IMR-90 (cell line): ENCODE data around the gene MFN2. TPM values are rescaled to one million over a fixed set of nuclear protein-coding genes. Genes with fewer than 3 reads are reported as not detected.
"Not testable (repeated sequence)": the region's sequence is repeated elsewhere in the genome, so short reads cannot be mapped to it uniquely, and the experiment has no call there.

Source experiments
- ATAC-seq: fragments of 200-7000 bp; cut with Tn5 transposase; 2 replicates; pipeline ENCODE4 v1.9.1; 2020; ENCODE audit warnings: low read depth, mild to moderate bottlenecking, moderate library complexity
- BruUV-seq: library from RNA; stranded (reverse); fragments of 400-500 nt; replicated peaks from 2 replicates; lab custom pipeline; 2021; lab: Mats Ljungman, UMichigan
- CTCF ChIA-PET: fragments of 300-600 bp; formaldehyde crosslinking; extraction: SDS; loops from one replicate; lab custom pipeline; 2021; ENCODE audit warnings: antibody characterized with exemption; lab: Yijun Ruan, JAX
- POLR2A ChIA-PET: fragments of 300-600 bp; sonication (Branson Sonifier 250); formaldehyde crosslinking; loops from one replicate; lab custom pipeline; 2022; ENCODE audit warnings: antibody characterized with exemption; ENCODE audit not compliant: unreplicated experiment; lab: Charles Lee
- DNase-seq: peaks from one replicate; pipeline ENCODE4 v3.0.0; 2013
- H2AFZ ChIP-seq: replicated peaks from 2 replicates; pipeline ENCODE3; 2013; ENCODE audit warnings: low read length, mild to moderate bottlenecking; ENCODE audit not compliant: poor library complexity
- H2AK5ac ChIP-seq: 2 replicates; pipeline ENCODE4 v1.6.1; 2013; ENCODE audit warnings: low read depth, low read length, inconsistent platforms
- H2AK9ac ChIP-seq: replicated peaks from 2 replicates; pipeline ENCODE3; 2013; ENCODE audit warnings: mild to moderate bottlenecking, low read depth, low read length, moderate library complexity; ENCODE audit not compliant: poor library complexity
- H2BK120ac ChIP-seq: 2 replicates; pipeline ENCODE4 v1.6.1; 2013; ENCODE audit warnings: low read depth, low read length, inconsistent platforms
- H2BK15ac ChIP-seq: 3 replicates; pipeline ENCODE4 v1.6.1; 2013; ENCODE audit warnings: low read depth, low read length, inconsistent platforms
- H2BK20ac ChIP-seq: 2 replicates; pipeline ENCODE4 v1.6.1; 2013; ENCODE audit warnings: low read depth, mild to moderate bottlenecking, inconsistent platforms, low read length, moderate library complexity
- H2BK5ac ChIP-seq: 2 replicates; pipeline ENCODE4 v1.6.1; 2013; ENCODE audit warnings: mild to moderate bottlenecking, low read depth, low read length, inconsistent platforms; ENCODE audit not compliant: poor library complexity, severe bottlenecking
- H3K14ac ChIP-seq: replicated peaks from 2 replicates; pipeline ENCODE4 v1.6.1; 2013; ENCODE audit warnings: low read depth, low read length, inconsistent platforms
- H3K18ac ChIP-seq: 2 replicates; pipeline ENCODE4 v1.6.1; 2013; ENCODE audit warnings: low read depth, low read length, control low read depth
- H3K23ac ChIP-seq: 2 replicates; pipeline ENCODE4 v1.6.1; 2013; ENCODE audit warnings: low read depth, low read length, inconsistent platforms
- H3K27ac ChIP-seq: 2 replicates; pipeline ENCODE4 v1.5.1; 2013; ENCODE audit warnings: mild to moderate bottlenecking, control low read depth, low read length; ENCODE audit not compliant: insufficient read depth
- H3K27me3 ChIP-seq: 2 replicates; pipeline ENCODE4 v1.6.1; 2013; ENCODE audit warnings: low read length; ENCODE audit not compliant: control insufficient read depth, insufficient read depth
- H3K36me3 ChIP-seq: 2 replicates; pipeline ENCODE4 v1.6.1; 2013; ENCODE audit warnings: low read length, mixed read lengths; ENCODE audit not compliant: control insufficient read depth, insufficient read depth
- H3K4ac ChIP-seq: 2 replicates; pipeline ENCODE4 v1.6.1; 2013; ENCODE audit warnings: low read depth, low read length, inconsistent platforms
- H3K4me1 ChIP-seq: 2 replicates; pipeline ENCODE4 v1.6.1; 2013; ENCODE audit warnings: low read length, mixed read lengths; ENCODE audit not compliant: control insufficient read depth, insufficient read depth
- H3K4me2 ChIP-seq: 2 replicates; pipeline ENCODE4 v1.6.1; 2013; ENCODE audit warnings: low read depth, mild to moderate bottlenecking, control low read depth, low read length, moderate library complexity
- H3K4me3 ChIP-seq: 2 replicates; pipeline ENCODE4 v1.5.1; 2013; ENCODE audit warnings: low read depth, mild to moderate bottlenecking, control low read depth, low read length, moderate library complexity; ENCODE audit not compliant: insufficient read depth
- H3K56ac ChIP-seq: 2 replicates; pipeline ENCODE4 v1.6.1; 2013; ENCODE audit warnings: low read length, inconsistent platforms; ENCODE audit not compliant: insufficient read depth; ENCODE audit errors: extremely low read depth
- H3K79me1 ChIP-seq, 2 experiments: 2 replicates each; pipeline ENCODE4 v1.6.1; 2013; ENCODE audit warnings: low read length in 2 of 2, inconsistent platforms in 1 of 2, low read depth in 1 of 2
- H3K9ac ChIP-seq: 2 replicates; pipeline ENCODE4 v1.6.1; 2013; ENCODE audit warnings: low read depth, low read length, control low read depth
- H3K9me1 ChIP-seq: 2 replicates; pipeline ENCODE4 v1.6.1; 2013; ENCODE audit warnings: low read length, inconsistent platforms; ENCODE audit not compliant: insufficient read depth
- H3K9me3 ChIP-seq: 2 replicates; pipeline ENCODE4 v1.6.1; 2013; ENCODE audit warnings: low read length; ENCODE audit not compliant: control insufficient read depth, insufficient read depth
- H4K20me1 ChIP-seq: 2 replicates; pipeline ENCODE4 v1.6.1; 2013; ENCODE audit warnings: low read length, inconsistent platforms; ENCODE audit not compliant: insufficient read depth
- H4K5ac ChIP-seq: 2 replicates; pipeline ENCODE4 v1.6.1; 2013; ENCODE audit warnings: mild to moderate bottlenecking, low read depth, low read length, control low read depth
- H4K8ac ChIP-seq, 2 experiments: 2 replicates each; pipeline ENCODE4 v1.6.1; 2013; ENCODE audit warnings: low read depth in 2 of 2, low read length in 2 of 2, control low read depth in 1 of 2, inconsistent platforms in 1 of 2
- H4K91ac ChIP-seq: 2 replicates; pipeline ENCODE4 v1.6.1; 2013; ENCODE audit warnings: low read depth, low read length, inconsistent platforms; ENCODE audit not compliant: insufficient read depth
- WGBS, 2 experiments: methylation state at CpG; one replicate each; pipeline versions ENCODE4 v1.1.5 to v1.1.7; 2013; ENCODE audit warnings: missing lambda C conversion rate in 2 of 2; ENCODE audit not compliant: insufficient read length in 1 of 2; ENCODE audit errors: extremely low coverage in 2 of 2; 5-methylcytosine and 5-hydroxymethylcytosine counted together
- dilution Hi-C: fragments of 300-500 bp; cut with HindIII; formaldehyde crosslinking; loops from one replicate; pipeline ENCODE4 v1.14.3; 2018; ENCODE audit warnings: low sequenced_read_pairs; ENCODE audit not compliant: unreplicated experiment
- in situ Hi-C: fragments of 300-500 bp; cut with MboI; formaldehyde crosslinking; loops from 3 replicates; pipeline ENCODE4 v1.14.3; 2019; ENCODE audit warnings: low sequenced_read_pairs, inconsistent platforms, mixed read lengths
- intact Hi-C: fragments of 100-400 bp; cut with micrococcal nuclease; formaldehyde crosslinking; loops from 2 replicates; pipeline ENCODE4 v1.10.0; 2022
- polyA plus RNA-seq, 3 experiments: library from polyadenylated mRNA; depleted of rRNA; stranded (reverse); fragments of >200 nt; gene quantifications; 2 replicates each; pipeline ENCODE4 v1.2.3, GENCODE V29; 2012; ENCODE audit warnings: low replicate concordance in 1 of 3
- total RNA-seq: library from RNA; depleted of rRNA; stranded (reverse); fragments of >200 nt; gene quantifications from 2 replicates; pipeline ENCODE4 v1.2.3, GENCODE V29; 2012

The MFN2 gene
- total and polyA plus RNA-seq, 2 of the 4 experiments (the other 2 are of a cell fraction): 52.8 to 84.2 TPM

DNA sequence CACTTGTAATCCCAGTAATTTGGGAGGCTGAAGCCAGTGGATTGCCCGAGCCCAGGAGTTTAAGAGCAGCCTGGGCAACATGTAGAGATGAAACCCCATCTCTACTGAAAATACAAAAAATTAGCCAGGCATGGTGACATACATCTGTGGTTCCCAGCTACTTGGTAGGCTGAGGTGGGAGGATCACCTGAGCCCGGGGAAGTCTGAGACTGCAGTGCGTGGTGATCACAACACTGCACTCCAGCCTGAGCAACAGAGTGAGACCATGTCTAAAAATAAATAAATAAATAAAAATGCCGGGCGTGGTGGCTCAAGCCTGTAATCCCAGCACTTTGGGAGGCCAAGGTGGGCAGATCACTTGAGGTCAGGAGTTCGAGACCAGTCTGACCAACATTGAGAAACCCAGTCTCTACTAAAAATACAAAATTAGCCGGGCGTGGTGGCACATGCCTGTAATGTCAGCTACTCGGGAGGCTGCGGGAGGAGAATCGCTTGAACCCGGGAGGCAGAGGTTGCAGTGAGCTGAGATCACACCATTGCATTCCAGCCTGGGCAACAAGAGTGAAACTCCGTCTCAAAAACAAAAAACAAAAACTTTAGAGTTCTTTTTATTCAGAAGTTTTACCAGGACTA is 59.7 kb downstream of the MFN2 start:
- H3K79me1 ChIP-seq, in situ Hi-C loops, H4K5ac ChIP-seq, H3K18ac ChIP-seq, H4K91ac ChIP-seq, H4K20me1 ChIP-seq, ATAC-seq, H2BK5ac ChIP-seq, H3K9me1 ChIP-seq, H3K23ac ChIP-seq, H3K36me3 ChIP-seq, BruUV-seq, dilution Hi-C loops, H2AK9ac ChIP-seq, H3K27ac ChIP-seq, CTCF ChIA-PET, H3K9ac ChIP-seq, H3K4me1 ChIP-seq, H3K4ac ChIP-seq, DNase-seq, H3K9me3 ChIP-seq, H2AFZ ChIP-seq, H3K56ac ChIP-seq, H3K4me3 ChIP-seq, H3K14ac ChIP-seq, H4K8ac ChIP-seq, intact Hi-C loops, H2AK5ac ChIP-seq, H3K4me2 ChIP-seq, H2BK20ac ChIP-seq, POLR2A ChIA-PET, H2BK120ac ChIP-seq, H2BK15ac ChIP-seq: not testable (repeated sequence)
- WGBS, 2 experiments: 97% methylated on average over 6 of the region's 13 CpGs; no CpG with 5 or more reads in 1 of the 2 experiments
- H3K27me3 ChIP-seq: peaks cover 13% of the 10 kb centered on the region; the same call in 1 of the 2 replicates
